ENCODE measurements around the gene KCNMB1. TPM values are rescaled to one million over a fixed set of nuclear protein-coding genes. Genes with fewer than 3 reads are reported as not detected.

The KCNMB1 gene
- polyA plus RNA-seq, 1 donor (not counting 4 experiments of a cell fraction or from before 2014, with no cell fraction given), result not detected

GRCh38 chr5:170418736-170419135 is 29.6 kb upstream of the KCNMB1 start:
- Histone ChIP-seq H3K27ac (ENCODE audit: control insufficient read depth, insufficient read depth, low read length) (no peak overlapping the region), H3K27me3 (ENCODE audit: control insufficient read depth, extremely low read depth, insufficient read depth, low read length) (peaks cover 5% of the 10 kb centered on the region), H3K9ac (ENCODE audit: control insufficient read depth, extremely low read depth, insufficient read depth, low read length) (no peak overlapping the region), H3K9me3 (ENCODE audit: control insufficient read depth, low read depth, low read length) (no peaks in the 10 kb centered on the region), H3K4me2 (ENCODE audit: control insufficient read depth, extremely low read depth, insufficient read depth, low read depth, low read length) (no peak overlapping the region), H3K4me1 (ENCODE audit: control insufficient read depth, extremely low read depth, insufficient read depth, low read length) (no peaks in the 10 kb centered on the region), H2AFZ (ENCODE audit: control insufficient read depth, low read length) (no peak overlapping the region), H4K20me1 (ENCODE audit: control insufficient read depth, extremely low read depth, insufficient read depth, low read length) (no peaks in the 10 kb centered on the region), H3K79me2 (ENCODE audit: control insufficient read depth, insufficient read depth, low read length) (no peaks in the 10 kb centered on the region), H3K36me3 (ENCODE audit: control insufficient read depth in 2 of 2, extremely low read depth in 1 of 2, insufficient read depth in 2 of 2, low read length in 2 of 2) (no peaks in the 10 kb centered on the region), H3K9me1 (ENCODE audit: control insufficient read depth, extremely low read depth, insufficient read depth, low read length) (no peaks in the 10 kb centered on the region), H3K4me3 (ENCODE audit: control insufficient read depth in 2 of 3, extremely low read depth in 1 of 3, insufficient read depth in 2 of 3, low read depth in 1 of 3, low read length in 3 of 3) (no peak overlapping the region)
- dilution Hi-C loops (cut with MboI; ENCODE audit: extremely low pct_ligation_motif_present, low sequenced_read_pairs), result no loop called here
- no peak for FAIRE-seq
- TF ChIP-seq, protein P1, sequence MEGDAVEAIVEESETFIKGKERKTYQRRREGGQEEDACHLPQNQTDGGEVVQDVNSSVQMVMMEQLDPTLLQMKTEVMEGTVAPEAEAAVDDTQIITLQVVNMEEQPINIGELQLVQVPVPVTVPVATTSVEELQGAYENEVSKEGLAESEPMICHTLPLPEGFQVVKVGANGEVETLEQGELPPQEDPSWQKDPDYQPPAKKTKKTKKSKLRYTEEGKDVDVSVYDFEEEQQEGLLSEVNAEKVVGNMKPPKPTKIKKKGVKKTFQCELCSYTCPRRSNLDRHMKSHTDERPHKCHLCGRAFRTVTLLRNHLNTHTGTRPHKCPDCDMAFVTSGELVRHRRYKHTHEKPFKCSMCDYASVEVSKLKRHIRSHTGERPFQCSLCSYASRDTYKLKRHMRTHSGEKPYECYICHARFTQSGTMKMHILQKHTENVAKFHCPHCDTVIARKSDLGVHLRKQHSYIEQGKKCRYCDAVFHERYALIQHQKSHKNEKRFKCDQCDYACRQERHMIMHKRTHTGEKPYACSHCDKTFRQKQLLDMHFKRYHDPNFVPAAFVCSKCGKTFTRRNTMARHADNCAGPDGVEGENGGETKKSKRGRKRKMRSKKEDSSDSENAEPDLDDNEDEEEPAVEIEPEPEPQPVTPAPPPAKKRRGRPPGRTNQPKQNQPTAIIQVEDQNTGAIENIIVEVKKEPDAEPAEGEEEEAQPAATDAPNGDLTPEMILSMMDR (optimal IDR thresholded peaks at IDR 0.05 in 1 of 3, IDR thresholded peaks at IDR 0.05 in 1 of 3, conservative IDR thresholded peaks at IDR 0.05 in 1 of 3; ENCODE audit: extremely low read depth in 1 of 3, insufficient read depth in 2 of 3, low read length in 3 of 3), result no peak
- DNase-seq (ENCODE audit: low read depth, low spot score), result no peak

GRCh38 chr5:170416526-170416925 is 27.4 kb upstream of the KCNMB1 start:
- no peak for TF ChIP-seq EZH2 (IDR thresholded peaks at IDR 0.05; ENCODE audit: low read length)
- TF ChIP-seq, protein P1 (optimal IDR thresholded peaks at IDR 0.05 in 1 of 3, IDR thresholded peaks at IDR 0.05 in 1 of 3, conservative IDR thresholded peaks at IDR 0.05 in 1 of 3; ENCODE audit: extremely low read depth in 1 of 3, insufficient read depth in 2 of 3, low read length in 3 of 3), result no peak
- Histone ChIP-seq H2AFZ (ENCODE audit: control insufficient read depth, low read length) (no peak overlapping the region), H3K27me3 (ENCODE audit: control insufficient read depth, extremely low read depth, insufficient read depth, low read length) (no peaks in the 10 kb centered on the region), H3K4me3 (ENCODE audit: control insufficient read depth in 2 of 3, extremely low read depth in 1 of 3, insufficient read depth in 2 of 3, low read depth in 1 of 3, low read length in 3 of 3) (no peak overlapping the region), H3K27ac (ENCODE audit: control insufficient read depth, insufficient read depth, low read length) (no peak overlapping the region), H3K79me2 (ENCODE audit: control insufficient read depth, insufficient read depth, low read length) (no peaks in the 10 kb centered on the region), H3K9ac (ENCODE audit: control insufficient read depth, extremely low read depth, insufficient read depth, low read length) (no peak overlapping the region), H3K36me3 (ENCODE audit: control insufficient read depth in 2 of 2, extremely low read depth in 1 of 2, insufficient read depth in 2 of 2, low read length in 2 of 2) (no peaks in the 10 kb centered on the region), H3K4me1 (ENCODE audit: control insufficient read depth, extremely low read depth, insufficient read depth, low read length) (no peaks in the 10 kb centered on the region), H3K4me2 (ENCODE audit: control insufficient read depth, extremely low read depth, insufficient read depth, low read depth, low read length) (no peak overlapping the region), H3K9me3 (ENCODE audit: control insufficient read depth, low read depth, low read length) (no peaks in the 10 kb centered on the region), H3K9me1 (ENCODE audit: control insufficient read depth, extremely low read depth, insufficient read depth, low read length) (no peaks in the 10 kb centered on the region), H4K20me1 (ENCODE audit: control insufficient read depth, extremely low read depth, insufficient read depth, low read length) (no peaks in the 10 kb centered on the region)
- DNase-seq (ENCODE audit: low read depth, low spot score) (no peak), FAIRE-seq (no peak)
- dilution Hi-C loops (cut with MboI; ENCODE audit: extremely low pct_ligation_motif_present, low sequenced_read_pairs), result no loop called here
